Heart right ventricle (tissue), 16 donors: Measurements from ENCODE around the gene FAM222A. TPM values are rescaled to one million over a fixed set of nuclear protein-coding genes. Genes with fewer than 3 reads are reported as not detected.
A peak's percentile ranks its signal among the peaks of the same experiment; 100 is the strongest.

Experiments used
- ATAC-seq, 8 donors: fragments of 200-7000 bp; cut with Tn5 transposase; one replicate each; pipeline ENCODE4 v1.9.1; 2020; ENCODE audit warnings: mild to moderate bottlenecking in 8 of 8, moderate library complexity in 8 of 8, moderate number of reproducible peaks in 1 of 8
- DNase-seq, 2 donors: peaks; one replicate each; pipeline ENCODE4 v3.0.0-alpha.2; 2020
- H3K27ac ChIP-seq, 10 donors: fragments of 200-600 bp; sonication (generic) in 2 of 10; one replicate each; pipeline versions ENCODE4 v1.5.0 to v1.8.0; 2020 to 2022; ENCODE audit warnings: mild to moderate bottlenecking in 3 of 10
- H3K27me3 ChIP-seq, 7 donors: fragments of 200-600 bp; one replicate each; pipeline ENCODE4 v1.8.0; 2021 to 2022; ENCODE audit warnings: mild to moderate bottlenecking in 2 of 7
- H3K36me3 ChIP-seq, 9 donors: fragments of 200-600 bp; sonication (generic) in 1 of 9; one replicate each; pipeline versions ENCODE4 v1.5.0 to v1.8.0; 2020 to 2022; ENCODE audit warnings: mild to moderate bottlenecking in 2 of 9
- H3K4me1 ChIP-seq, 9 donors: fragments of 200-600 bp; sonication (generic) in 1 of 9; one replicate each; pipeline versions ENCODE4 v1.5.0 to v1.8.0; 2020 to 2022; ENCODE audit warnings: mild to moderate bottlenecking in 4 of 9
- H3K4me3 ChIP-seq, 10 donors: fragments of 200-600 bp; sonication (generic) in 2 of 10; one replicate each; pipeline versions ENCODE4 v1.5.0 to v1.8.0; 2020 to 2022; ENCODE audit warnings: mild to moderate bottlenecking in 7 of 10, moderate library complexity in 2 of 10
- H3K9me3 ChIP-seq, 11 donors: fragments of 200-600 bp in 10 of 11; sonication (generic) in 2 of 11; one replicate each; pipeline versions ENCODE4 v1.5.0 to v1.8.0; 2013 to 2022; ENCODE audit warnings: mild to moderate bottlenecking in 2 of 11, control low read depth in 1 of 11, moderate library complexity in 1 of 11
- CTCF ChIP-seq, 9 donors: fragments of 200-600 bp; sonication (generic) in 2 of 9; IDR thresholded peaks; one replicate each; pipeline versions ENCODE4 v1.5.0 to v1.8.0; 2021 to 2022; ENCODE audit warnings: antibody characterized with exemption in 9 of 9, mild to moderate bottlenecking in 5 of 9, moderate library complexity in 1 of 9
- WGBS, 2 donors: extraction: QIAGEN DNeasy Blood & Tissue Kit; methylation state at CpG; one replicate each; pipeline ENCODE4 v1.1.7; 2013; ENCODE audit warnings: inconsistent platforms in 1 of 2; 5-methylcytosine and 5-hydroxymethylcytosine counted together
- intact Hi-C, 10 donors: fragments of 100-400 bp; cut with DNase I; formaldehyde crosslinking; loops; one replicate each; pipeline versions ENCODE4 v1.11.1 to v1.14.2; 2022
- polyA plus RNA-seq, 2 donors: library from polyadenylated mRNA; stranded (reverse); fragments of 200-250 nt; gene quantifications; one replicate each; pipeline ENCODE4 v1.2.3, GENCODE V29; 2013
- total RNA-seq, 10 donors: library from RNA; stranded (reverse); fragmentation: NEBNext Ultra II Directional in 3 of 10; extraction: Animal tissue kit (Norgen Biotek cat#: 25700) in 3 of 10; gene quantifications; one replicate each; pipeline versions ENCODE4 v1.2.1 to v1.2.4, GENCODE V29; 2021 to 2023
- donor health status: Arrhythmogenic right ventricular cardiomyopathy.
- donor health status: ischemic (EF 13 %, LVEDD 7.1; RV severe dilation, severe dysfunction).
- donor health status: healthy with polysubstance abuse.
- donor health status: DM: no; HTN: yes; CAD: no.
- donor health status: DM: no; HTN: no; CAD: no.
- donor health status: ischemic (EF 25% LVEDD 6.9; RV normal size, moderate dysfunction).
- donor health status: ischemic (EF 25% LVEDD 5.7; RV mildly dilated, moderate dysfunction).
- donor health status: healthy.
- donor health status: DM: yes; HTN: yes; CAD: no.
- donor health status: Ischemic cardiomyopathy.
- donor health status: ischemic (EF 35%, LVEDD 5.7; RV mildly dilated, moderate dysfunction).
- donor health status: nonischemic (EF 11% LVEDD 7.7; RV severe dilation, severe dysfunction).
- donor health status: DM: yes; HTN: yes; CAD: no.
- donor health status: PGD.
- donor health status: ischemic (EF 29% LVEDD 5.4; RV normal size, mild dysfunction).
- donor health status: nonischemic (EF 23%, LVEDD 6.1; RV moderate dilation, normal function).

FAM222A gene
- total and polyA plus RNA-seq, 12 donors: 2.7 to 26.0 (median 7.0) TPM

GRCh38 chr12:109722721-109723094, 9.1 kb downstream of the FAM222A start:
- intact Hi-C loops: loop anchor here in 1 of 10 donors (5.0 kb wide), 2 partner anchors 35 to 205 kb away; no protein-coding TSS in a partner anchor
- Histone ChIP-seq H3K4me1 (peaks cover 10 to 75% (median 46%) of the 10 kb centered on the region in 9 donors), H3K36me3 (no peaks in the 10 kb centered on the region), H3K9me3 (no peaks in the 10 kb centered on the region), H3K4me3 (peak overlapping the region in 1 of 10 donors; percentile 27), H3K27me3 (peaks cover 0 to 17% (median 0%) of the 10 kb centered on the region in 7 donors), H3K27ac (peak overlapping the region; percentile 5 to 94 (median 88))
- peak in 4 of 8 donors; percentile 30 to 55 (median 36) for ATAC-seq
- DNase-seq: no peak
- TF ChIP-seq CTCF (IDR thresholded peaks at IDR 0.05): no peak
- 44 to 60% methylated on average over 9 of the region's 9 CpGs for WGBS, 2 donors

- H3K4me1 ChIP-seq: peaks cover 10 to 70% (median 44%) of the 10 kb centered on the region in 9 donors
- TF ChIP-seq CTCF (IDR thresholded peaks at IDR 0.05): no peak
- intact Hi-C loops: loop anchor here in 1 of 10 donors (5.0 kb wide), 2 partner anchors 34 to 206 kb away; no protein-coding TSS in a partner anchor
- H3K9me3 ChIP-seq: no peaks in the 10 kb centered on the region
- peaks cover 0 to 10% (median 0%) of the 10 kb centered on the region in 7 donors for H3K27me3 ChIP-seq
- ATAC-seq (peak; percentile 76 to 90 (median 85)), DNase-seq (peak; percentile 77 to 83)
- WGBS, 2 donors: 38 to 50% methylated on average over 13 of the region's 13 CpGs
- no peaks in the 10 kb centered on the region for H3K36me3 ChIP-seq
- peak overlapping the region in 1 of 10 donors; percentile 27 for H3K4me3 ChIP-seq
- peak overlapping the region; percentile 5 to 94 (median 88) for H3K27ac ChIP-seq
Measured at GRCh38 chr12:109723311-109723881, 9.8 kb downstream of the FAM222A start.

GRCh38 chr12:109724321-109724892, 10.8 kb downstream of the FAM222A start:
- H3K4me1 ChIP-seq: peaks cover 10 to 59% (median 41%) of the 10 kb centered on the region in 9 donors
- no peaks in the 10 kb centered on the region for H3K9me3 ChIP-seq
- ATAC-seq (no peak), DNase-seq (no peak)
- peaks cover 0 to under 1% (median 0%) of the 10 kb centered on the region in 7 donors for H3K27me3 ChIP-seq
- TF ChIP-seq CTCF (IDR thresholded peaks at IDR 0.05): no peak
- H3K36me3 ChIP-seq: no peaks in the 10 kb centered on the region
- WGBS, 2 donors: 94 to 95% methylated on average over 14 of the region's 14 CpGs
- peak overlapping the region in 2 of 10 donors; percentile 91 to 94 for H3K27ac ChIP-seq
- H3K4me3 ChIP-seq: no peak overlapping the region
- intact Hi-C loops: loop anchor here in 1 of 10 donors (5.0 kb wide), 2 partner anchors 33 to 207 kb away; no protein-coding TSS in a partner anchor

GRCh38 chr12:109725321-109726105, 11.9 kb downstream of the FAM222A start:
- TF ChIP-seq CTCF (IDR thresholded peaks at IDR 0.05): no peak
- 88% methylated on average over 24 of the region's 24 CpGs for WGBS, 2 donors
- H3K4me3 ChIP-seq: no peak overlapping the region
- H3K9me3 ChIP-seq: no peaks in the 10 kb centered on the region
- no peaks in the 10 kb centered on the region for H3K27me3 ChIP-seq
- H3K27ac ChIP-seq: no peak overlapping the region
- intact Hi-C loops: no loop called here
- ATAC-seq: no peak
- DNase-seq: no peak
- H3K36me3 ChIP-seq: no peaks in the 10 kb centered on the region
- H3K4me1 ChIP-seq: peaks cover 7 to 48% (median 30%) of the 10 kb centered on the region in 9 donors
